ENCODE measurements around the gene PHIP.

Gene PHIP

GRCh38 chr6:79070206-79070825, 7.7 kb downstream of the PHIP start:
- no peak for DNase-seq (ENCODE audit: low read depth in 2 of 2)

GRCh38 chr6:79066828-79067227, 11.2 kb downstream of the PHIP start:
- no peak for DNase-seq (ENCODE audit: low read depth in 2 of 2)

GRCh38 chr6:79066330-79066729, 11.7 kb downstream of the PHIP start:
- DNase-seq (ENCODE audit: low read depth in 2 of 2): no peak

GRCh38 chr6:79065232-79065631, 12.8 kb downstream of the PHIP start:
- no peak for DNase-seq (ENCODE audit: low read depth in 2 of 2)

- no peak for DNase-seq (ENCODE audit: low read depth in 2 of 2)
Observed at GRCh38 chr6:79064635-79065034, 13.4 kb downstream of the PHIP start.

- no peak for DNase-seq (ENCODE audit: low read depth in 2 of 2)
Observed at GRCh38 chr6:79062708-79063107, 15.3 kb downstream of the PHIP start.

- no peak for DNase-seq (ENCODE audit: low read depth in 2 of 2)
Observed at GRCh38 chr6:79057746-79058145, 20.3 kb downstream of the PHIP start.

GRCh38 chr6:79056226-79056625, 21.8 kb downstream of the PHIP start:
- no peak for DNase-seq (ENCODE audit: low read depth in 2 of 2)

GRCh38 chr6:79048611-79049010, 29.4 kb downstream of the PHIP start:
- no peak for DNase-seq (ENCODE audit: low read depth in 2 of 2)

- no peak for DNase-seq (ENCODE audit: low read depth in 2 of 2)
Observed at GRCh38 chr6:79047072-79047471, 31.0 kb downstream of the PHIP start.

- no peak for DNase-seq (ENCODE audit: low read depth in 2 of 2)
Observed at GRCh38 chr6:79045966-79046365, 32.1 kb downstream of the PHIP start.

GRCh38 chr6:79042799-79043126, 35.3 kb downstream of the PHIP start:
- no peak for DNase-seq (ENCODE audit: low read depth in 2 of 2)

- DNase-seq (ENCODE audit: low read depth in 2 of 2): no peak
Observed at GRCh38 chr6:79042088-79042798, 35.8 kb downstream of the PHIP start.

- DNase-seq (ENCODE audit: low read depth in 2 of 2): no peak
Observed at GRCh38 chr6:79040083-79040482, 38.0 kb downstream of the PHIP start.

- DNase-seq (ENCODE audit: low read depth in 2 of 2): no peak
Observed at GRCh38 chr6:79038061-79038460, 40.0 kb downstream of the PHIP start.

GRCh38 chr6:79034865-79035264, 43.2 kb downstream of the PHIP start:
- no peak for DNase-seq (ENCODE audit: low read depth in 2 of 2)

- no peak for DNase-seq (ENCODE audit: low read depth in 2 of 2)
Observed at GRCh38 chr6:79033279-79033678, 44.8 kb downstream of the PHIP start.

- no peak for DNase-seq (ENCODE audit: low read depth in 2 of 2)
Observed at GRCh38 chr6:79031821-79032590, 46.0 kb downstream of the PHIP start.

GRCh38 chr6:79030511-79030910, 47.5 kb downstream of the PHIP start:
- DNase-seq (ENCODE audit: low read depth in 2 of 2): no peak

- DNase-seq (ENCODE audit: low read depth in 2 of 2): no peak
Observed at GRCh38 chr6:79030023-79030422, 48.0 kb downstream of the PHIP start.

GRCh38 chr6:79028641-79029314, 49.3 kb downstream of the PHIP start:
- DNase-seq (ENCODE audit: low read depth in 2 of 2): no peak

GRCh38 chr6:79011940-79012339, 66.1 kb downstream of the PHIP start:
- no peak for DNase-seq (ENCODE audit: low read depth in 2 of 2)

- no peak for DNase-seq (ENCODE audit: low read depth in 2 of 2)
Observed at GRCh38 chr6:79010422-79010821, 67.6 kb downstream of the PHIP start.
